Activated CD4-positive, alpha-beta memory T cell treated with anti-CD3 and anti-CD28 coated beads, Interleukin-2, amount 10 ng/mL, durations not matched to agents 7 days and 5 days (primary cell): Measurements from ENCODE around the gene MUS81. TPM values are rescaled to one million over a fixed set of nuclear protein-coding genes. Genes with fewer than 3 reads are reported as not detected.

Experiments used
- CTCF ChIA-PET: fragments of 350-600 bp; sonication (Branson Sonifier 250); formaldehyde crosslinking; loops from one replicate; lab custom pipeline; 2021; ENCODE audit warnings: antibody characterized with exemption, inconsistent platforms; lab: Charles Lee
- POLR2A ChIA-PET: fragments of 350-600 bp; sonication (Branson Sonifier 250); formaldehyde crosslinking; loops from one replicate; lab custom pipeline; 2021; ENCODE audit warnings: antibody characterized with exemption; lab: Charles Lee
- DNase-seq: peaks from one replicate; pipeline ENCODE4 v3.0.0-alpha.2; 2020
- H3K27ac Mint-ChIP-seq: one replicate; pipeline ENCODE4 v1.8.0; 2021; ENCODE audit warnings: mild to moderate bottlenecking, mixed read lengths
- H3K27me3 Mint-ChIP-seq: one replicate; pipeline ENCODE4 v1.8.0; 2021; ENCODE audit warnings: mixed read lengths
- H3K36me3 Mint-ChIP-seq: one replicate; pipeline ENCODE4 v1.8.0; 2021; ENCODE audit warnings: low read depth, mixed read lengths
- H3K4me1 Mint-ChIP-seq: one replicate; pipeline ENCODE4 v1.8.0; 2021; ENCODE audit warnings: mixed read lengths
- H3K4me3 Mint-ChIP-seq: one replicate; pipeline ENCODE4 v1.8.0; 2021; ENCODE audit warnings: mild to moderate bottlenecking, mixed read lengths
- H3K9me3 Mint-ChIP-seq: one replicate; pipeline ENCODE4 v1.8.0; 2021; ENCODE audit warnings: mixed read lengths
- total RNA-seq, 2 experiments: library from RNA; stranded (reverse); gene quantifications; one replicate each; pipeline ENCODE4 v1.2.3, GENCODE V29; 2021

MUS81 gene
- total RNA-seq, 2 experiments from 2014 or later: 86.9 to 91.9 TPM

DNA sequence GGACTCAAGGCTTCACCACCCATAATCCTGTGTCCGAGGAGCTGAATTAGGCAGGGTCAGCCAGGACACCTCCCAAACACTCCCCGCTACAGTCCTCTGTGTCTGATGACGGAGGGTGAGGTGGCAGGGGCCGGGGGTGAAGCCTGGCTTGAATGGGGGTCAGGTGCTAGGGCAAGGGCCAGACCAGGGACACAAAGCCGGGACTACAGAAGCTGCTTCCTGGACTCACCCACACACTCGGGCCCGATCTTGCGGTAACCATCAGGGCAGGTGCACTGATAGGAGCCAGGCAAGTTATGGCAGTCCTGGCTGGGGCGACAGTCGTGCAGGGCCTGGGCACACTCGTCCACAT is 10.1 kb downstream of the MUS81 start:
- Mint-ChIP-seq H3K4me3 (no peak overlapping the region), H3K9me3 (no peaks in the 10 kb centered on the region), H3K36me3 (peaks cover 23% of the 10 kb centered on the region), H3K27me3 (peaks cover 10% of the 10 kb centered on the region), H3K27ac (no peak overlapping the region), H3K4me1 (peaks cover 37% of the 10 kb centered on the region)
- no peak for DNase-seq
- POLR2A ChIA-PET: interaction anchor here (0.7 to 4.9 kb wide), 10 partner anchors 10 to 132 kb away, joined by 3 to 135 read pairs (median 6); partner anchors contain the start of genes BANF1, CCDC85B, CFL1 and CTSW
- CTCF ChIA-PET: interaction anchor here (1.6 to 4.7 kb wide), 3 partner anchors 10 to 19 kb away, joined by 7 to 46 read pairs (median 16); partner anchors contain the start of genes CCDC85B, FIBP and MUS81

- Mint-ChIP-seq H3K27me3 (peaks cover 10% of the 10 kb centered on the region), H3K4me3 (no peak overlapping the region), H3K9me3 (no peaks in the 10 kb centered on the region), H3K27ac (no peak overlapping the region), H3K36me3 (peaks cover 17% of the 10 kb centered on the region), H3K4me1 (peaks cover 37% of the 10 kb centered on the region)
- DNase-seq: no peak
- POLR2A ChIA-PET: interaction anchor here (0.7 to 4.9 kb wide), 15 partner anchors 8 to 233 kb away, joined by 3 to 135 read pairs (median 4); partner anchors contain the start of genes BANF1, CCDC85B, CFL1 and CTSW
- CTCF ChIA-PET: interaction anchor here (1.2 to 4.7 kb wide), 4 partner anchors 11 to 20 kb away, joined by 4 to 46 read pairs (median 8); partner anchors contain the start of genes CCDC85B and MUS81
These were observed 10.8 kb downstream of the MUS81 start for GRCh38 chr11:65870706-65871681.

- Mint-ChIP-seq H3K36me3 (peaks cover 13% of the 10 kb centered on the region), H3K27ac (no peak overlapping the region), H3K4me3 (peak overlapping the region; percentile 37), H3K4me1 (peaks cover 37% of the 10 kb centered on the region), H3K27me3 (peaks cover 10% of the 10 kb centered on the region), H3K9me3 (no peaks in the 10 kb centered on the region)
- no peak for DNase-seq
- POLR2A ChIA-PET: interaction anchor here (0.9 to 4.9 kb wide), 11 partner anchors 8 to 234 kb away, joined by 3 to 135 read pairs (median 5); partner anchors contain the start of genes BANF1, CCDC85B, CFL1 and CTSW
- CTCF ChIA-PET: interaction anchor here (1.2 to 4.7 kb wide), 3 partner anchors 12 to 21 kb away, joined by 4 to 46 read pairs (median 8); partner anchors contain the start of genes CCDC85B and MUS81
These were observed 11.7 kb downstream of the MUS81 start for GRCh38 chr11:65871811-65872548.

- peak within 1 kb of the TSS; percentile 68 for H3K27ac Mint-ChIP-seq
- H3K36me3 Mint-ChIP-seq: peaks cover 6% of the 10 kb centered on the region
- no peaks in the 10 kb centered on the region for H3K9me3 Mint-ChIP-seq
- peaks cover 10% of the 10 kb centered on the region for H3K27me3 Mint-ChIP-seq
- peak within 1 kb of the TSS; percentile 85 for H3K4me3 Mint-ChIP-seq
- no peak for DNase-seq
- CTCF ChIA-PET: interaction anchor here (1.2 to 4.7 kb wide), 4 partner anchors 12 to 21 kb away, joined by 3 to 82 read pairs (median 36); partner anchors contain the start of genes CCDC85B, FIBP and MUS81
- POLR2A ChIA-PET: interaction anchor here (1.2 to 4.9 kb wide), 11 partner anchors 9 to 89 kb away, joined by 3 to 135 read pairs (median 8); partner anchors contain the start of genes CCDC85B, CFL1, FIBP and MUS81
- peaks cover 38% of the 10 kb centered on the region for H3K4me1 Mint-ChIP-seq
These were observed 12.5 kb downstream of the MUS81 start, which contains the start of gene EFEMP2 for GRCh38 chr11:65872586-65873317. EFEMP2 (minus strand) TSS chr11:65872800; CDS start chr11:65872354, 446 bp downstream.

GRCh38 chr11:65873318-65874156 is 13.3 kb downstream of the MUS81 start:
- Mint-ChIP-seq H3K27ac (peak overlapping the region; percentile 68), H3K4me1 (peaks cover 43% of the 10 kb centered on the region), H3K9me3 (no peaks in the 10 kb centered on the region), H3K27me3 (peaks cover 10% of the 10 kb centered on the region), H3K36me3 (peaks cover 5% of the 10 kb centered on the region), H3K4me3 (peak overlapping the region; percentile 85)
- ChIA-PET POLR2A (interaction anchor here (1.1 to 2.9 kb wide), 10 partner anchors 10 to 94 kb away, joined by 3 to 47 read pairs (median 6); partner anchors contain the start of genes C11orf68, CCDC85B, CFL1 and FIBP), CTCF (interaction anchor here (0.6 to 4.4 kb wide), 5 partner anchors 13 to 197 kb away, joined by 3 to 82 read pairs (median 3); partner anchors contain the start of genes CCDC85B, FIBP and MUS81)
- peak; percentile 97 for DNase-seq

DNA sequence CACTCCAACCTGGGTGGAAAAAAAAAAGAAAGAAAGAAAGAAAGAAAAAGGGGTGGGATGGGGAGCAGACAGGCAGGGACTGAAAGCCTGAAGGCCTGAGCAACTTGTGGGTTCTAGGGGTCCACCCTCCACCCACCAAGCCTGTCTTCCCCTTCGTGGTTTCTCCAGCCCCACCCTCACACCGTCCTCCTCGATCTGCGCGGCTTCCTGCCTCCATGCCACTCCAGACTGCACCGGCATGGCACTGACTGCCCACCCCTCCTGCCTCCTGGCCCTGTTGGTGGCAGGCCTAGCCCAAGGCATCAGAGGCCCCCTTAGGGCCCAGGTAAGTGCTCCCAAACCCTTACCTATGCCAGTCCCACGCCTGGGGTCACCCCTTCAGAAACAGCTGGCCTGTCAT is 19.4 kb downstream of the MUS81 start, which contains the start of gene CTSW:
Gene CTSW (plus strand): TSS at position 221 of the 400 bp plus-strand sequence. CDS start 18 bp downstream, at position 239.
- Mint-ChIP-seq H3K27ac (peak within 1 kb of the TSS; percentile 88), H3K4me3 (peak within 1 kb of the TSS; percentile 67), H3K4me1 (peaks cover 57% of the 10 kb centered on the region), H3K27me3 (no peaks in the 10 kb centered on the region), H3K9me3 (no peaks in the 10 kb centered on the region), H3K36me3 (peaks cover 23% of the 10 kb centered on the region)
- POLR2A ChIA-PET: interaction anchor here (0.9 to 6.6 kb wide), 7 partner anchors 9 to 168 kb away, joined by 3 to 51 read pairs (median 5); partner anchors contain the start of genes CCDC85B, CFL1, FIBP and KAT5
- peak; percentile 64 for DNase-seq
- CTCF ChIA-PET: interaction anchor here (1.4 to 3.5 kb wide), 4 partner anchors 10 to 143 kb away, joined by 3 to 21 read pairs (median 9); partner anchors contain the start of genes CCDC85B, FIBP and MUS81

- H3K27me3 Mint-ChIP-seq: no peaks in the 10 kb centered on the region
- peak overlapping the region; percentile 67 for H3K4me3 Mint-ChIP-seq
- ChIA-PET CTCF (interaction anchor here (3.1 to 3.5 kb wide), 2 partner anchors 9 to 20 kb away, joined by 14 to 21 read pairs; partner anchors contain the start of genes CCDC85B, FIBP and MUS81), POLR2A (interaction anchor here (0.9 to 6.6 kb wide), 7 partner anchors 10 to 169 kb away, joined by 3 to 51 read pairs (median 7); partner anchors contain the start of genes CCDC85B, CFL1, FIBP and KAT5)
- DNase-seq: no peak
- H3K4me1 Mint-ChIP-seq: peaks cover 62% of the 10 kb centered on the region
- H3K36me3 Mint-ChIP-seq: peaks cover 27% of the 10 kb centered on the region
- H3K9me3 Mint-ChIP-seq: no peaks in the 10 kb centered on the region
- peak overlapping the region; percentile 88 for H3K27ac Mint-ChIP-seq
These were observed 19.8 kb downstream of the MUS81 start for GRCh38 chr11:65880027-65880426.

DNA sequence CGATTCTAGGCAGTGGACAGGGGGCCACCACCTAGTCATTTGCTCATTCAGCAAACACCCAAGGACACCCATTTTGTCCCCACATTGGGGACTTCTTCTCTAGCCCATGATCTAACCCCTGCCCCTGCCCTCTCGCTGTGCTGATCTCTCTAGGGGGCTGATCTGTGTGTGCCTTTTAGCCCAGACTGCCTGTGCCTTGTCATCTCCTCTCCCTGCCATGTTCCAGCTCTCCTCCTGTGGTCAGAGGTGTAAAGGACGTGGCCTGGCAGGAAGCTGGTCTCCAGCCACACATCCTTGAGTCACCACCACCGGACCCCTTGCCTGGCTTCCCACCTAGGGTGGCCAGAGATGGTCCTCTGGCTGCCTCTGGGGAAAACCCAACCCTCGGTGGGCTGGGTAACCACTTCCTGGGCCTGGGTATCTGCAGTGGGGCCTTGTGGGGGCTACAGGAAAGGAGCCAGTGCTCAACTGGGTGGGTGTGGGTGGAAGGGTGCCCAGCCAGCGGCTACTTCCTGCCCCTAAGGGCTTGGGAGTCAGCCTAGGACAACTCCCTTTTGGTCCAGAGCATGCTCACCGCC is 20.7 kb downstream of the MUS81 start:
- H3K9me3 Mint-ChIP-seq: no peaks in the 10 kb centered on the region
- peak overlapping the region; percentile 61 for H3K4me3 Mint-ChIP-seq
- no peaks in the 10 kb centered on the region for H3K27me3 Mint-ChIP-seq
- H3K36me3 Mint-ChIP-seq: peaks cover 34% of the 10 kb centered on the region
- DNase-seq: no peak
- ChIA-PET CTCF (interaction anchor here (1.5 to 3.5 kb wide), 3 partner anchors 8 to 21 kb away, joined by 3 to 21 read pairs (median 14); partner anchors contain the start of genes CCDC85B, FIBP and MUS81), POLR2A (interaction anchor here (0.8 to 6.6 kb wide), 9 partner anchors 9 to 215 kb away, joined by 3 to 51 read pairs (median 3); partner anchors contain the start of genes CCDC85B, CFL1, FIBP and FOSL1)
- peak overlapping the region; percentile 88 for H3K27ac Mint-ChIP-seq
- peaks cover 68% of the 10 kb centered on the region for H3K4me1 Mint-ChIP-seq

GRCh38 chr11:65882120-65883057 is 22.2 kb downstream of the MUS81 start:
- DNase-seq: no peak
- H3K27me3 Mint-ChIP-seq: no peaks in the 10 kb centered on the region
- ChIA-PET CTCF (interaction anchor here (1.5 to 10.0 kb wide), 6 partner anchors 13 to 108 kb away, joined by 3 to 251 read pairs (median 22); partner anchors contain the start of genes CFL1 and MUS81), POLR2A (interaction anchor here (0.9 to 6.6 kb wide), 6 partner anchors 8 to 216 kb away, joined by 3 to 51 read pairs (median 8); partner anchors contain the start of genes CCDC85B, FIBP, KAT5 and MUS81)
- no peak overlapping the region for H3K4me3 Mint-ChIP-seq
- no peaks in the 10 kb centered on the region for H3K9me3 Mint-ChIP-seq
- H3K27ac Mint-ChIP-seq: peak overlapping the region; percentile 88
- peaks cover 43% of the 10 kb centered on the region for H3K36me3 Mint-ChIP-seq
- peaks cover 78% of the 10 kb centered on the region for H3K4me1 Mint-ChIP-seq
